Smooth muscle cell (in vitro differentiated cells): ENCODE measurements around the gene RHOBTB3. TPM values are rescaled to one million over a fixed set of nuclear protein-coding genes. Genes with fewer than 3 reads are reported as not detected.

ENCODE experiments used
- DNase-seq: peaks from one replicate; lab custom pipeline; 2025; ENCODE audit not compliant: unreplicated experiment; lab: John Stamatoyannopoulos, UW
- H2AFZ ChIP-seq: fragments of 200-600 bp; sonication (generic); 2 replicates; pipeline ENCODE4 v1.6.0; 2016; ENCODE audit warnings: antibody characterized with exemption, low read depth, mild to moderate bottlenecking
- H3F3A ChIP-seq: fragments of 200-600 bp; sonication (generic); 2 replicates; pipeline ENCODE4 v1.6.0; 2017; ENCODE audit warnings: antibody characterized with exemption, low read depth
- H3K27ac ChIP-seq: fragments of 200-600 bp; sonication (generic); 2 replicates; pipeline ENCODE4 v1.5.1; 2016; ENCODE audit warnings: low read depth, mild to moderate bottlenecking
- H3K27me3 ChIP-seq: fragments of 200-600 bp; sonication (generic); 2 replicates; pipeline ENCODE4 v1.6.1; 2016; ENCODE audit warnings: low read depth, mild to moderate bottlenecking
- H3K36me3 ChIP-seq: fragments of 200-600 bp; sonication (generic); 2 replicates; pipeline ENCODE4 v1.5.1; 2016; ENCODE audit warnings: low read depth
- H3K4me1 ChIP-seq: fragments of 200-600 bp; sonication (generic); 2 replicates; pipeline ENCODE4 v1.5.1; 2016; ENCODE audit warnings: low read depth
- H3K4me2 ChIP-seq: fragments of 200-600 bp; sonication (generic); 2 replicates; pipeline ENCODE4 v1.6.0; 2016; ENCODE audit warnings: mild to moderate bottlenecking
- H3K4me3 ChIP-seq: fragments of 200-600 bp; sonication (generic); 2 replicates; pipeline ENCODE4 v1.5.1; 2016; ENCODE audit warnings: mild to moderate bottlenecking
- H3K79me2 ChIP-seq: fragments of 200-600 bp; sonication (generic); 2 replicates; pipeline ENCODE4 v1.6.0; 2016; ENCODE audit warnings: low read depth, mild to moderate bottlenecking
- H3K9ac ChIP-seq: fragments of 200-600 bp; sonication (generic); 2 replicates; pipeline ENCODE4 v1.6.0; 2016; ENCODE audit warnings: low read depth
- H3K9me3 ChIP-seq: fragments of 200-600 bp; sonication (generic); replicated peaks from 2 replicates; pipeline ENCODE4 v1.5.1; 2016; ENCODE audit warnings: low read depth
- H4K20me1 ChIP-seq: fragments of 200-600 bp; sonication (generic); 2 replicates; pipeline ENCODE4 v1.6.0; 2016; ENCODE audit warnings: low read depth
- CTCF ChIP-seq: fragments of 200-600 bp; sonication (generic); IDR thresholded peaks from 2 replicates; pipeline ENCODE4 v1.5.1; 2017; ENCODE audit warnings: borderline replicate concordance, mild to moderate bottlenecking, antibody characterized with exemption; ENCODE audit not compliant: insufficient read depth, poor library complexity, severe bottlenecking
- WGBS: methylation state at CpG from one replicate; pipeline ENCODE4 v1.1.7; 2016; ENCODE audit warnings: low lambda C conversion rate; 5-methylcytosine and 5-hydroxymethylcytosine counted together
- polyA plus RNA-seq: library from polyadenylated mRNA; unstranded; fragments of >200 nt; fragmentation: Nextera tagmentation; extraction: Ambion mirVana; gene quantifications from 2 replicates; pipeline ENCODE4 v1.2.1, GENCODE V29; 2016
- total RNA-seq: library from RNA; depleted of rRNA; stranded (reverse); fragments of >200 nt; gene quantifications from 2 replicates; pipeline ENCODE4 v1.2.3, GENCODE V29; 2014

The RHOBTB3 gene
- total and polyA plus RNA-seq, 2 experiments from 2014 or later, result 127 to 213 TPM

- Histone ChIP-seq H3K79me2 (no peaks in the 10 kb centered on the region), H2AFZ (no peak overlapping the region), H3K27me3 (no peaks in the 10 kb centered on the region), H3K9ac (no peak overlapping the region), H4K20me1 (no peaks in the 10 kb centered on the region), H3K27ac (no peak overlapping the region), H3K4me2 (no peak overlapping the region), H3K4me1 (peaks cover 4% of the 10 kb centered on the region), H3K4me3 (no peak overlapping the region), H3K9me3 (no peaks in the 10 kb centered on the region), H3K36me3 (no peaks in the 10 kb centered on the region), H3F3A (no peaks in the 10 kb centered on the region)
- TF ChIP-seq CTCF, result no peak
- no peak for DNase-seq
- WGBS, result 95% methylated on average over 5 of the region's 5 CpGs
Observed at GRCh38 chr5:95837492-95837891, 106.4 kb downstream of the RHOBTB3 start.

- Histone ChIP-seq H3K9ac (no peak overlapping the region), H3K79me2 (no peaks in the 10 kb centered on the region)
- WGBS, result 96% methylated on average over 7 of the region's 8 CpGs
Observed at GRCh38 chr5:95838001-95838520, 106.9 kb downstream of the RHOBTB3 start.

GRCh38 chr5:95838556-95838955 lies 107.4 kb downstream of the RHOBTB3 start:
- no peaks in the 10 kb centered on the region for H3F3A ChIP-seq
- 77% methylated on average over 1 of the region's 1 CpG for WGBS
- peaks cover 4% of the 10 kb centered on the region for H3K4me1 ChIP-seq
- no peaks in the 10 kb centered on the region for H4K20me1 ChIP-seq
- H3K4me3 ChIP-seq, result no peak overlapping the region
- no peak overlapping the region for H3K4me2 ChIP-seq
- no peak overlapping the region for H3K9ac ChIP-seq
- no peak overlapping the region for H3K27ac ChIP-seq
- no peak for DNase-seq
- H3K9me3 ChIP-seq, result no peaks in the 10 kb centered on the region
- no peak overlapping the region for H2AFZ ChIP-seq
- TF ChIP-seq CTCF, result no peak
- H3K79me2 ChIP-seq, result no peaks in the 10 kb centered on the region
- no peaks in the 10 kb centered on the region for H3K27me3 ChIP-seq
- no peaks in the 10 kb centered on the region for H3K36me3 ChIP-seq

More at GRCh38 chr5:95838001-95838520, 106.9 kb downstream of the RHOBTB3 start:
- no peak overlapping the region for H3K4me3 ChIP-seq
- no peaks in the 10 kb centered on the region for H3K36me3 ChIP-seq
- no peak for DNase-seq
- H2AFZ ChIP-seq, result no peak overlapping the region
- H3F3A ChIP-seq, result no peaks in the 10 kb centered on the region
- no peaks in the 10 kb centered on the region for H3K27me3 ChIP-seq
- H3K4me2 ChIP-seq, result no peak overlapping the region
- no peak for TF ChIP-seq CTCF
- no peaks in the 10 kb centered on the region for H3K9me3 ChIP-seq
- no peak overlapping the region for H3K27ac ChIP-seq
- no peaks in the 10 kb centered on the region for H4K20me1 ChIP-seq
- peaks cover 4% of the 10 kb centered on the region for H3K4me1 ChIP-seq

- H3K36me3 ChIP-seq, result no peaks in the 10 kb centered on the region
- H3K4me3 ChIP-seq, result no peak overlapping the region
- DNase-seq, result no peak
- no peak for TF ChIP-seq CTCF
- H3K4me1 ChIP-seq, result peaks cover 4% of the 10 kb centered on the region
- no peak overlapping the region for H3K27ac ChIP-seq
- no peaks in the 10 kb centered on the region for H3K79me2 ChIP-seq
- no peak overlapping the region for H3K9ac ChIP-seq
- H3K9me3 ChIP-seq, result no peaks in the 10 kb centered on the region
- H2AFZ ChIP-seq, result no peak overlapping the region
- H4K20me1 ChIP-seq, result no peaks in the 10 kb centered on the region
- H3K4me2 ChIP-seq, result no peak overlapping the region
- H3F3A ChIP-seq, result no peaks in the 10 kb centered on the region
- H3K27me3 ChIP-seq, result no peaks in the 10 kb centered on the region
- WGBS, result 88% methylated on average over 2 of the region's 2 CpGs
Observed at GRCh38 chr5:95839658-95840057, 108.5 kb downstream of the RHOBTB3 start.
